ENCODE results near the gene HRH1. TPM values are rescaled to one million over a fixed set of nuclear protein-coding genes. Genes with fewer than 3 reads are reported as not detected.

Gene HRH1
- total RNA-seq, 1 experiment from 2014 or later = not detected

GRCh38 chr3:11273891-11274291, 119.6 kb downstream of the HRH1 start:
- Histone ChIP-seq H3K36me3 (replicated peaks; ENCODE audit: control insufficient read depth, insufficient read depth, low read length) (no peaks in the 10 kb centered on the region), H3K4me3 (ENCODE audit: insufficient read depth, low read depth, low read length) (no peak overlapping the region)
- DNase-seq = no peak

DNA sequence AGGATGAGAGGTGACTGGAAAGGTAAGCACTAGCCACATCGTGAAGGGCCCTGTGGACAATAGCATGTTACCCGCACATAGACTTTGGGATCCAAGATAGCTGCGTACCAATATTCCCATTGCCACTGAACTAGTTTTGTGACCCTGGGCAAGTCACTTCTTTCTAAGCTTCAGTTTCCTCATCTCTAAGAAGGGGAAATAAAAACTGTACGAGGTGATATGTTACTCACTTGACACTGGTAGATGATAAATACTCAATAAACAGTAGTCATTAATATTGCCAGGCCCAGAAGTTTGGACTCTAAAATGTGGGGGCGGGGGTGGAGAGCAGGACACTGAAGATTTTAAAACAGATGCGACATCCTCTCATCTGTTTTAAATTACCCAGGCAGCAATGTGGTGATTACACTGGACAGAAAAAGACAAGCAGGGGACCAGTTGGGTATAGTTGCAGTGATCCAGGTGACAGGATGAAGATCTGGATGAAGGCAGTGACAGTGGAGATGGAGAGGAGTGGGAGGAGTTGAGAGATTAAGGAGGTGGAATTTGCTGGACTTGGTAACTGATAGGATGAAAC, 120.4 kb downstream of the HRH1 start:
- no peak overlapping the region for H3K4me3 ChIP-seq (ENCODE audit: insufficient read depth, low read depth, low read length)
- DNase-seq = no peak
- H3K27me3 ChIP-seq (ENCODE audit: control insufficient read depth, insufficient read depth, low read length) = no peaks in the 10 kb centered on the region
- H3K36me3 ChIP-seq (replicated peaks; ENCODE audit: control insufficient read depth, insufficient read depth, low read length) = no peaks in the 10 kb centered on the region

More at GRCh38 chr3:11273891-11274291, 119.6 kb downstream of the HRH1 start:
- H3K27me3 ChIP-seq (ENCODE audit: control insufficient read depth, insufficient read depth, low read length) = no peaks in the 10 kb centered on the region

- H3K36me3 ChIP-seq (replicated peaks; ENCODE audit: control insufficient read depth, insufficient read depth, low read length) = no peaks in the 10 kb centered on the region
- H3K4me3 ChIP-seq (ENCODE audit: insufficient read depth, low read depth, low read length) = no peak overlapping the region
- no peak for DNase-seq
- H3K27me3 ChIP-seq (ENCODE audit: control insufficient read depth, insufficient read depth, low read length) = no peaks in the 10 kb centered on the region
These were observed 121.6 kb downstream of the HRH1 start for GRCh38 chr3:11275926-11276325.

GRCh38 chr3:11276901-11277300, 122.6 kb downstream of the HRH1 start:
- Histone ChIP-seq H3K27me3 (ENCODE audit: control insufficient read depth, insufficient read depth, low read length) (no peaks in the 10 kb centered on the region), H3K36me3 (replicated peaks; ENCODE audit: control insufficient read depth, insufficient read depth, low read length) (no peaks in the 10 kb centered on the region), H3K4me3 (ENCODE audit: insufficient read depth, low read depth, low read length) (no peak overlapping the region)
- no peak for DNase-seq

DNA sequence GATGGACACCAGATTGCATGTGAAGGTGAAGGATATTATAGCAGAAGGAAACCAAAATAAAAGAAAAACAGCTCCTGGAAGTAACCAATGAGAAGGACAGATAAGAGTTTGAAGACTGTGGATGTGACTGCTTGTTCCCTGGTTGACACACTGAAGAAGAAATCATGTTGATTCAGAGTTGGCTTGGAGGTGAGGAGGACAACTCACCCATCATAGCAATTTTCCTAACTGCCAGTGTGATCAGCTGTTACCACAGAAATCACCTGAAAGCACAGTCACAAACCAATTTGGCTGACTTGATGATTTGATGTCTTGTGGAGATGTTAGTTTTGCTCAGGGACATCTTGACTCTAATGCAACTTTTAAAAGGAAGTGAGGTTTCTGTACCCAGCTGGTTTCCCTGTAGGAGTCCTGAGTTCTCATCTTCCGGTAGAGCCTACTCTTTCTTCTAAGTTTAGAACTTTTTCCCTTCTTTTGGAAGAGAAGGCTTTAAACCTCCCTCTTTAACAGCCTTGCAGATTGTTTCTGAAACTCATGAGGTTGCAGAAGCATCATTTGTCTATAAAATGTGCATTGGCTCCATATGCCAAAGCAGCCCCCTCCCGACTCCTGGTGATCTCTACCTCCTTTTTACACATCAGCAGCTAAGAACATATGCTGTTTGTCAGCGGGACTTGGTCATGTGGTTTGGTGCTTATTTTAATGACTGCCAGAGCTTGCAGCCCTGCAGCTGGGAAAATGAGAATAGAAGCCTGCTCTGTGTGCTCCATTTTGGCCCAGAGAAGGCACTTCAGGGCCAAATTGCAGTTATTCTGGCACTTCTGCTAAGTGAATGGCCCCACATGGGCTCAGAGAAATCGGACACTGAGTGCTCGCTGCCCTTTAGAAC, 128.2 kb downstream of the HRH1 start:
- H3K36me3 ChIP-seq (replicated peaks; ENCODE audit: control insufficient read depth, insufficient read depth, low read length) = no peaks in the 10 kb centered on the region
- H3K4me3 ChIP-seq (ENCODE audit: insufficient read depth, low read depth, low read length) = no peak overlapping the region
- DNase-seq = no peak
- H3K27me3 ChIP-seq (ENCODE audit: control insufficient read depth, insufficient read depth, low read length) = no peaks in the 10 kb centered on the region

DNA sequence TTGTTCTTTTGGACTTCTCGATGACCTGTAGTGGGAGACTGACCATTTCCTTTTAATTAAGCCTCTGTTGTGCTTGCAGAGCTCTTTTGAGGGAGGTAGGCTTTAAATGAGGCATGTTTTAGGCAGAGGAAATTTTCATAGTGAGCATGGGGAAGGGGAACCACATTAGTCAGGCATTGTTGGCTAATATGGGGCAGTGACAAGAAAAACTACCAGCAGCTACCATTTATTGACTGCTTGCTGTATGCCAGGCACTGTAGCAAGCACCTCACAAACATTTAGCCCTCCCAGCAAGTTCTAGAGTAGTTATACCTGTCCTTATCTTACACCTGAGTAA, 128.8 kb downstream of the HRH1 start:
- Histone ChIP-seq H3K4me3 (ENCODE audit: insufficient read depth, low read depth, low read length) (no peak overlapping the region), H3K36me3 (replicated peaks; ENCODE audit: control insufficient read depth, insufficient read depth, low read length) (no peaks in the 10 kb centered on the region), H3K27me3 (ENCODE audit: control insufficient read depth, insufficient read depth, low read length) (no peaks in the 10 kb centered on the region)
- no peak for DNase-seq

- DNase-seq = no peak
- no peaks in the 10 kb centered on the region for H3K36me3 ChIP-seq (replicated peaks; ENCODE audit: control insufficient read depth, insufficient read depth, low read length)
- no peaks in the 10 kb centered on the region for H3K27me3 ChIP-seq (ENCODE audit: control insufficient read depth, insufficient read depth, low read length)
- no peak overlapping the region for H3K4me3 ChIP-seq (ENCODE audit: insufficient read depth, low read depth, low read length)
These were observed 129.7 kb downstream of the HRH1 start for GRCh38 chr3:11284011-11284410.

GRCh38 chr3:11285471-11285870, 131.2 kb downstream of the HRH1 start:
- Histone ChIP-seq H3K4me3 (ENCODE audit: insufficient read depth, low read depth, low read length) (no peak overlapping the region), H3K36me3 (replicated peaks; ENCODE audit: control insufficient read depth, insufficient read depth, low read length) (no peaks in the 10 kb centered on the region)
- no peak for DNase-seq

GRCh38 chr3:11287404-11287803, 133.1 kb downstream of the HRH1 start:
- no peak for DNase-seq
- H3K4me3 ChIP-seq (ENCODE audit: insufficient read depth, low read depth, low read length) = no peak overlapping the region
- no peaks in the 10 kb centered on the region for H3K27me3 ChIP-seq (ENCODE audit: control insufficient read depth, insufficient read depth, low read length)
- H3K36me3 ChIP-seq (replicated peaks; ENCODE audit: control insufficient read depth, insufficient read depth, low read length) = no peaks in the 10 kb centered on the region

More at GRCh38 chr3:11285471-11285870, 131.2 kb downstream of the HRH1 start:
- no peaks in the 10 kb centered on the region for H3K27me3 ChIP-seq (ENCODE audit: control insufficient read depth, insufficient read depth, low read length)

DNA sequence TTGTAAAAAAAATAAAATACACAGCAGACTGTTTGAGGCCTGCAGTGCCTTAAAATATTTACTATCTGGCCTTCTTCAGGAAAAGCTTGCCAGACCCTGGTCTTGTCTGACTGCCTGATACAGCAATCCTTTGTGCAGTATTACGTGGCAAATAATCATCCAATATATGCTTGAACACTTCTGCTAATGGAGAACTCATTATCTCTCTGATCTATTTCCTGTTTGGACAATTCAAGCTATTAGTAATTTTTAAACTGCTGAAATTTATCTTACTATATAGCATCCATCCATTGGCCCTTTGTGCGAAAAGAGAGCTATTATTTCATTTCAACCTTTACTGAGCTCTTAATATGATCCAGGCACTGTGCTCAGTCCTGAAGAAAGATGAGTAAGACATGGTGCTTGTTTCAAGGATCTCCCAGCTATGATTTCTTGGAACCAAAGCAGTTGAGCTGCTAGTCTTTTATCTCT, 133.8 kb downstream of the HRH1 start:
- Histone ChIP-seq H3K4me3 (ENCODE audit: insufficient read depth, low read depth, low read length) (no peak overlapping the region), H3K27me3 (ENCODE audit: control insufficient read depth, insufficient read depth, low read length) (no peaks in the 10 kb centered on the region), H3K36me3 (replicated peaks; ENCODE audit: control insufficient read depth, insufficient read depth, low read length) (no peaks in the 10 kb centered on the region)
- no peak for DNase-seq

- no peak overlapping the region for H3K4me3 ChIP-seq (ENCODE audit: insufficient read depth, low read depth, low read length)
- H3K36me3 ChIP-seq (replicated peaks; ENCODE audit: control insufficient read depth, insufficient read depth, low read length) = no peaks in the 10 kb centered on the region
- DNase-seq = no peak
- no peaks in the 10 kb centered on the region for H3K27me3 ChIP-seq (ENCODE audit: control insufficient read depth, insufficient read depth, low read length)
These were observed 134.7 kb downstream of the HRH1 start for GRCh38 chr3:11288786-11289637.

DNA sequence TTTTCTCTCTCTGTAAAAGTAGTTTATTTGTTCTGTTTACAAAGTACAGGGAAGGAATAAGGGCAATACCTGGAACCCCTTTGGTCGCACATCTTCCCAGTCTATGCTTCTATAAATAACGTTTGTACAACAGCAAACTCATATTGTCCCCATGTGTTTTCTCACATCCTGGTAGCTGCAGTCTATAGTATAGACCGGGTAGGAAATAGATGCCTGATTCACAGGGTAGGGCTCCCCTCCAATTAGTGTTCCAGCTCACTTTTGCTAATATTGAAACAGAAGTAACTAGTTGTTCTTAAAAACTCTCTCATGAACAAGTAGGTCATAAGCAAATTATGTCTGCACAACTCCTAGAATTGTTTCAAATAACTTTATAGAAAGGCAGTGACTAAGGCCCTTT, 135.6 kb downstream of the HRH1 start:
- Histone ChIP-seq H3K27me3 (ENCODE audit: control insufficient read depth, insufficient read depth, low read length) (no peaks in the 10 kb centered on the region), H3K36me3 (replicated peaks; ENCODE audit: control insufficient read depth, insufficient read depth, low read length) (no peaks in the 10 kb centered on the region), H3K4me3 (ENCODE audit: insufficient read depth, low read depth, low read length) (no peak overlapping the region)
- no peak for DNase-seq

DNA sequence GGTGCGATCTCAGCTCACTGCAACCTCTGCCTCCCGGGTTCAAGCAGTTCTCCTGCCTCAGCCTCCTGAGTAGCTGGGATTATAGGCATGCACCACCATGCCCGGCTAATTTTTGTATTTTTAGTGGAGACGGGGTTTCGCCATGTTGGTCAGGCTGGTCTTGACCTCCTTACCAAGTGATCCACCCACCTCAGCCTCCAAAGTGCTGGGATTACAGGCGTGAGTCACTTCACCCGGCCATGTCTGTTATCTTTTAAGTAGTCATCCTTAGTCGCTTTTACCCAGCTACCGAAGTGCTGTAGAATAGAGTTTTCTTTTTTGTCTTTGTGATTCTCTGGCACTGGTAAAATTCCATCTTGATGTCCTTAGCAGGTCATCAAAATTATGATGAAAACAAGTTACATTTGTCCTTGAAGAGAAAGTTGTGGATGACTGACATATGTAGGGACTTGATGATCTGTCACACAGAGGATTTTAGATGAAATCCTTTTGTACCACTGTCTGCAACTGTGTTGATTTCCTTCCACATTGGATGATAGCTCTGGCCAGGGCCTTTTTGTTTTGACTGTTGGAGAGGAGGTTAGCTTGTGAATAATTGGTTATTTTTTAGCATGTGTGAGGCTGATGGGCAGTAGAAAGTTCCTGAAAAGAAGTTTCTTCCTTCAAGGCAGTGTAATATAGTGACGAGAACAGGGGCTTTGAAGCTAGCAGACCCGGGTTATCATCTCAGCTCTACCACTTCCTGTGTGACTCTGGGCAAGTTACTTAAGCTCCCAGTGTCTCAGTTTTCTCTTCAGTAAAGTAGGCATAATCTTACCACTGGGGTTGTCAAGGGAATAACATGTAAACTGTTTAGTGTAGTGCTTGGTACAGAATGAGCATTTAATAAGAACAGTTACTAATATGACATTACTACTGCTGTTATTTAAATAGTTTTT, 136.7 kb downstream of the HRH1 start:
- Histone ChIP-seq H3K4me3 (ENCODE audit: insufficient read depth, low read depth, low read length) (no peak overlapping the region), H3K36me3 (replicated peaks; ENCODE audit: control insufficient read depth, insufficient read depth, low read length) (no peaks in the 10 kb centered on the region), H3K27me3 (ENCODE audit: control insufficient read depth, insufficient read depth, low read length) (no peaks in the 10 kb centered on the region)
- DNase-seq = no peak

DNA sequence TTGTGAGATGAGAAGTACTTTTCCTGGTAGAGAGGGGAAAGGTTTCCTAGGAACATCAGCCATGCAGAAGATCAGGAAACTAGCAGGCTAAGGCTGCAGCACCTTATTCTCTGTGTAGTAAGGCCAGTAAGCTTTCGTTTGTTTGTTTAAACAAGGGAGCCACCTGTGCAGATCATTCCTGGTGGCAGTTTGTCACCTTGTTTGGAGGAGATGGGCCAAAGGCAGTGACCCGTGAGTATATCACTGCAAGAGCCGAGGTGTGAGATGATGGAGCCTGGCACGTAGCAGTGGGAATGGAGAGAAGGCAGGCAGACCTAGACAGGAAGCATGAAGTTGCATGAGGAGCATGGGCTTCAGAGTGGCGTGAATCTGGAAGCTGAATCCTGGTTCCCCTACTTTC, 137.5 kb downstream of the HRH1 start:
- H3K27me3 ChIP-seq (ENCODE audit: control insufficient read depth, insufficient read depth, low read length) = no peaks in the 10 kb centered on the region
- no peak overlapping the region for H3K4me3 ChIP-seq (ENCODE audit: insufficient read depth, low read depth, low read length)
- DNase-seq = no peak
- H3K36me3 ChIP-seq (replicated peaks; ENCODE audit: control insufficient read depth, insufficient read depth, low read length) = no peaks in the 10 kb centered on the region

Measured in H7 (cell line).